HG03039 (cell line): ENCODE measurements around the gene LGI4.
"Not testable (repeated sequence)": the region's sequence is repeated elsewhere in the genome, so short reads cannot be mapped to it uniquely, and the experiment has no call there.

Source experiments
- ATAC-seq: cut with Tn5 transposase; IDR thresholded peaks from one replicate; pipeline ENCODE4 v1.9.1; 2021; ENCODE audit warnings: mild to moderate bottlenecking, moderate library complexity; ENCODE audit not compliant: unreplicated experiment

LGI4 gene

GRCh38 chr19:35142606-35143230 is 7.9 kb upstream of the LGI4 start:
- ATAC-seq: no peak

GRCh38 chr19:35141837-35142605 is 7.2 kb upstream of the LGI4 start:
- no peak for ATAC-seq

GRCh38 chr19:35140962-35141836 is 6.3 kb upstream of the LGI4 start:
- ATAC-seq: peak; percentile 60

GRCh38 chr19:35140207-35140961 is 5.5 kb upstream of the LGI4 start:
- ATAC-seq: no peak

GRCh38 chr19:35138305-35138892 is 3.5 kb upstream of the LGI4 start, which contains the start of gene FXYD1:
Gene FXYD1, plus strand, starts transcription at chr19:35138824. Its CDS starts 1,256 bp downstream, at chr19:35140080.
- ATAC-seq: no peak

GRCh38 chr19:35136977-35137702 is 2.3 kb upstream of the LGI4 start:
- no peak for ATAC-seq

- no peak for ATAC-seq
Measured at GRCh38 chr19:35136231-35136630, 1.4 kb upstream of the LGI4 start.

- no peak for ATAC-seq
Measured at GRCh38 chr19:35135389-35135909, 590 bp upstream of the LGI4 start.

- ATAC-seq: no peak
Measured at GRCh38 chr19:35133826-35134225, 1.0 kb downstream of the LGI4 start.

- ATAC-seq: no peak
Measured at GRCh38 chr19:35132254-35132653, 2.6 kb downstream of the LGI4 start.

- ATAC-seq: no peak
Measured at GRCh38 chr19:35130761-35131720, 3.8 kb downstream of the LGI4 start.

- not testable (repeated sequence) for ATAC-seq
Measured at GRCh38 chr19:35129724-35130274, 5.1 kb downstream of the LGI4 start.

GRCh38 chr19:35128398-35129057 is 6.3 kb downstream of the LGI4 start:
- ATAC-seq: no peak

GRCh38 chr19:35127871-35128270 is 7.0 kb downstream of the LGI4 start:
- ATAC-seq: no peak

- ATAC-seq: no peak
Measured at GRCh38 chr19:35126624-35126959, 8.3 kb downstream of the LGI4 start.

- ATAC-seq: no peak
Measured at GRCh38 chr19:35125749-35126623, 8.9 kb downstream of the LGI4 start.

- no peak for ATAC-seq
Measured at GRCh38 chr19:35125270-35125717, 9.6 kb downstream of the LGI4 start.
